Fibroblast of pulmonary artery (primary cell): ENCODE results near the gene LETM1.

ENCODE experiments used
- DNase-seq: peaks from one replicate; pipeline ENCODE4 v3.0.0-alpha.2; 2010; ENCODE audit warnings: low read depth
- H3K4me3 ChIP-seq: replicated peaks from 2 replicates; pipeline ENCODE4 v1.5.1; 2011; ENCODE audit warnings: low read depth, mild to moderate bottlenecking, control low read depth, low read length, moderate library complexity
- TF ChIP-seq, protein P1 (sequence below): IDR thresholded peaks from 2 replicates; pipeline ENCODE4 v1.5.1; 2011; ENCODE audit warnings: mild to moderate bottlenecking, control low read depth, low read length, inconsistent platforms; ENCODE audit errors: missing control alignments

The LETM1 gene

DNA sequence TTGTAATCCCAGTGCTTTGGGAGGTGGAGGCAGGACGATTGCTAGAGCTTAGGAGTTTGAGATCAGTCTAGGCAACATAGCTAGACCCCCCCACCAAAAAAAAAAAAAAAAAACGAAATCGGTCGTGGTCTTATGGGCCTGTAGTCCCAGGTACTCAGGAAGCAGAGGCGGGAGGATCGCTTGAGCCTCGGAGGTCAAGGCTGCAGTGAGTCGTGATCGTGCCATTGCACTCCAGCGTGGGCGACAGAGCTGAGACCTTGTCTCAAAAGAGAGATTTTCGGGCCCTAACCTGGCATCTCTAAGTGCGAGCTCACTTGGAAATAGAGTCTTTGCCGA, 7.0 kb upstream of the LETM1 start:
- H3K4me3 ChIP-seq = no peak overlapping the region
- TF ChIP-seq, protein P1, sequence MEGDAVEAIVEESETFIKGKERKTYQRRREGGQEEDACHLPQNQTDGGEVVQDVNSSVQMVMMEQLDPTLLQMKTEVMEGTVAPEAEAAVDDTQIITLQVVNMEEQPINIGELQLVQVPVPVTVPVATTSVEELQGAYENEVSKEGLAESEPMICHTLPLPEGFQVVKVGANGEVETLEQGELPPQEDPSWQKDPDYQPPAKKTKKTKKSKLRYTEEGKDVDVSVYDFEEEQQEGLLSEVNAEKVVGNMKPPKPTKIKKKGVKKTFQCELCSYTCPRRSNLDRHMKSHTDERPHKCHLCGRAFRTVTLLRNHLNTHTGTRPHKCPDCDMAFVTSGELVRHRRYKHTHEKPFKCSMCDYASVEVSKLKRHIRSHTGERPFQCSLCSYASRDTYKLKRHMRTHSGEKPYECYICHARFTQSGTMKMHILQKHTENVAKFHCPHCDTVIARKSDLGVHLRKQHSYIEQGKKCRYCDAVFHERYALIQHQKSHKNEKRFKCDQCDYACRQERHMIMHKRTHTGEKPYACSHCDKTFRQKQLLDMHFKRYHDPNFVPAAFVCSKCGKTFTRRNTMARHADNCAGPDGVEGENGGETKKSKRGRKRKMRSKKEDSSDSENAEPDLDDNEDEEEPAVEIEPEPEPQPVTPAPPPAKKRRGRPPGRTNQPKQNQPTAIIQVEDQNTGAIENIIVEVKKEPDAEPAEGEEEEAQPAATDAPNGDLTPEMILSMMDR = no peak
- DNase-seq = no peak

GRCh38 chr4:1862055-1862911, 6.3 kb upstream of the LETM1 start:
- no peak for DNase-seq
- TF ChIP-seq, protein P1 = no peak
- no peak overlapping the region for H3K4me3 ChIP-seq

DNA sequence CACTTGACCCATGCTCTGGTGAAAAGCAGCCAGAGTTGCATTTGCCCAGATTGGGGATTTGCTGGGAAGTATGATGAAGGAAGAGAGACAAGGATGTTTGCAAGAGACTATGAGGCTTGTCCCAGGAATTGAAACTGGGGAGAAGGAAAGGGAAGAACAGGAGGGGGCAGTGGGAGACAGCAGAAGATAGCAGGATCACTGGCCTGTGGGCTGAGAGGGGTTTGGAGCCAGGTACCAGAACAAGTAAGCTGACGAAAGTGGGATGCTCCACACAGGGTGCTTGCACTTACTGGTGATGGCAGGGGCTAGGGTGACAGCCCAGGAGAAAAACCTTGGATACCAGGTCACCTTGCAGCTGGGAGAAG, 3.4 kb upstream of the LETM1 start:
- TF ChIP-seq, protein P1 = no peak
- H3K4me3 ChIP-seq = no peak overlapping the region
- DNase-seq = no peak

DNA sequence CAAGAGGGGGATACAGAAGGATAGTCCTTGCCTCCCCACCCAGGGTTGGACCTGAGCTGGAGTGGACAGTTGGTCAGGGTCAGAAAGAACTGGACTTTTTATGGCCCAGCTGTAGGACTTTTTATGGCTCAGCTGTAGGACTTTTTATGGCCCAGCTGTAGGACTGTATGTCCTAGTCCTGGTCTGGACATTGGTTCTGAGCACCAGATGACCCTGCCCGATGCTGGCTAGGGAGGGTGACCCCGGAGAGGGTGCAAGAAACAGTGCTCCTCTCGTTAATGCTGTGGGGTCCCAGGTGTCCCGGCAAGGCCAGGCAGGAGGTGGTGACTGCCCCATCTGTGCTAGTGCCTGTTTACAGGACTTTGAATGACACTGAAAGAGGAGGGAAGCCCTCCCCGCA, 2.0 kb upstream of the LETM1 start:
- no peak overlapping the region for H3K4me3 ChIP-seq
- TF ChIP-seq, protein P1 = no peak
- no peak for DNase-seq

DNA sequence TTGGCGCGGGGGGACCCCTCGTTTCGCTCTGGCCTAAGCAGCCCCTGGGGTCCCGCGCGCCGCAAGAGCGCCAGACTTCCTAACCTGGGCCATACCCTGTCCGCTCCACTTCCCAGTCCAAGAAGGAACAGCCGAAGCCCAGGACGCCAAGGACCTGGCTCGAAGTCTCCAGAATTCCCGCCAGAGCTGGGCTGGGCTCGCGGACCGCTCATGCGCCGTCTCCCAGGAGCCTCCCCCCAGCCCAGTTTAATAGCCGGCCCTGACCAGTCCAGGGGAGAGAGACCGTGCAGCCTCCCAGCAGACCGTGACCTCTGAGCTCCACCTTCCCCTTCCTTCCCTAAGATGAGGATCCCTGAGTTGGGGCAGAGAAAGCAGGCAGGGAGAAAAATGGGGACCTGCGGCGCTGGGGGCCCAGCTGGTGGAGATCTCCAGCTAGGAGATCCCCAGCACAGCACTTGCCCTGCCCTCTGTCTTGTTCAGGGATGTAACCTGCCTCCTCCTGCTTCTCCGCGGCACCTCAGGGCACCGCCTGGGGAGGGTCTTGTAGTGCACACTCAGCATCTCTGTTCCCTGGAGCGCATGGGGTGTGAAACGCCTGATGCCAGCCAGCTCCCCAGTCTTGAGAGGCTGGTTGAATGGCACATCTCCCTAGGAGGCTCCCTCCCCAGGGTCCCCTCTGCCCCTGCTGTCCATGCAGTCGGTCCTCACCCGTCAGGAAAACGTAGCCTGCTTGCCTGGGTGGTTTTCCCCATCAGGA, 1.2 kb upstream of the LETM1 start:
- TF ChIP-seq, protein P1 = no peak
- peak overlapping the region; percentile 80 for H3K4me3 ChIP-seq
- no peak for DNase-seq

GRCh38 chr4:1855333-1856070, 454 bp downstream of the LETM1 start:
- no peak for DNase-seq
- TF ChIP-seq, protein P1 = no peak
- peak overlapping the region; percentile 80 for H3K4me3 ChIP-seq
